SK-N-SH treated with all-trans-retinoic acid at 6 μM for 48 hours (cell line): ENCODE measurements around the gene UROS.

Source experiments
- ATAC-seq: fragments of 200-7000 bp; cut with Tn5 transposase; 3 replicates; pipeline ENCODE4 v1.9.1; 2020; ENCODE audit warnings: mild to moderate bottlenecking, moderate library complexity
- BACH2 ChIP-seq: fragments of 250-450 bp; sonication (Bioruptor Pico); IDR thresholded peaks from 2 replicates; pipeline ENCODE4 v1.9.0; 2021; ENCODE audit warnings: mild to moderate bottlenecking, borderline replicate concordance
- CSDC2 ChIP-seq: fragments of 250-450 bp; sonication (Bioruptor Pico); IDR thresholded peaks from 2 replicates; pipeline ENCODE4 v1.5.0; 2020; ENCODE audit warnings: mild to moderate bottlenecking, moderate library complexity
- ESRRG ChIP-seq: fragments of 250-450 bp; sonication (Bioruptor Pico); IDR thresholded peaks from 2 replicates; pipeline ENCODE4 v1.6.1; 2021; ENCODE audit warnings: mild to moderate bottlenecking
- GLIS3 ChIP-seq: fragments of 250-450 bp; sonication (Bioruptor Pico); IDR thresholded peaks from 2 replicates; pipeline ENCODE4 v1.5.0; 2020; ENCODE audit warnings: mild to moderate bottlenecking, moderate library complexity
- ISL1 ChIP-seq: fragments of 250-450 bp; sonication (Bioruptor Pico); IDR thresholded peaks from 2 replicates; pipeline ENCODE4 v2.1.2; 2022; ENCODE audit warnings: mild to moderate bottlenecking, moderate library complexity
- OSR1 ChIP-seq: fragments of 250-450 bp; sonication (Bioruptor Pico); IDR thresholded peaks from 2 replicates; pipeline ENCODE4 v1.8.0; 2022; ENCODE audit warnings: moderate library complexity, mild to moderate bottlenecking, inconsistent platforms
- PATZ1 ChIP-seq: fragments of 250-450 bp; sonication (Bioruptor Pico); IDR thresholded peaks from 2 replicates; pipeline ENCODE4 v1.8.0; 2020; ENCODE audit warnings: mild to moderate bottlenecking, moderate library complexity, borderline replicate concordance
- POU6F1 ChIP-seq: fragments of 250-450 bp; sonication (Bioruptor Pico); IDR thresholded peaks from 2 replicates; pipeline ENCODE4 v1.8.0; 2021; ENCODE audit warnings: low read depth, mild to moderate bottlenecking, moderate library complexity, borderline replicate concordance
- PPARA ChIP-seq: fragments of 250-450 bp; sonication (Bioruptor Pico); IDR thresholded peaks from 2 replicates; pipeline ENCODE4 v1.5.0; 2020; ENCODE audit warnings: mild to moderate bottlenecking, borderline replicate concordance
- RARB ChIP-seq: fragments of 250-450 bp; sonication (Bioruptor Pico); IDR thresholded peaks from 2 replicates; pipeline ENCODE4 v1.8.0; 2021; ENCODE audit warnings: mild to moderate bottlenecking, moderate library complexity
- SNAI2 ChIP-seq: fragments of 250-450 bp; sonication (Bioruptor Pico); IDR thresholded peaks from 2 replicates; pipeline ENCODE4 v1.5.0; 2020; ENCODE audit warnings: mild to moderate bottlenecking, moderate library complexity
- TCF4 ChIP-seq: fragments of 250-450 bp; sonication (Bioruptor Pico); IDR thresholded peaks from 2 replicates; pipeline ENCODE4 v1.8.0; 2021; ENCODE audit warnings: mild to moderate bottlenecking, moderate library complexity, borderline replicate concordance
- TOX ChIP-seq: fragments of 250-450 bp; sonication (Bioruptor Pico); IDR thresholded peaks from 2 replicates; pipeline ENCODE4 v1.8.0; 2021; ENCODE audit warnings: mild to moderate bottlenecking, moderate library complexity, borderline replicate concordance
- ZC3H10 ChIP-seq: fragments of 250-450 bp; sonication (Bioruptor Pico); IDR thresholded peaks from 2 replicates; pipeline ENCODE4 v1.5.1; 2021; ENCODE audit warnings: mild to moderate bottlenecking, moderate library complexity
- ZFP3 ChIP-seq: fragments of 250-450 bp; sonication (Bioruptor Pico); IDR thresholded peaks from 2 replicates; pipeline ENCODE4 v1.5.0; 2020; ENCODE audit warnings: mild to moderate bottlenecking, moderate library complexity
- ZNF565 ChIP-seq: fragments of 450-650 bp; formaldehyde crosslinking; conservative IDR thresholded peaks from 2 replicates; pipeline ENCODE4 v1.5.0; 2020; ENCODE audit warnings: low read depth, mild to moderate bottlenecking, moderate library complexity
- ZNF8 ChIP-seq: fragments of 450-650 bp; formaldehyde crosslinking; IDR thresholded peaks from 2 replicates; pipeline ENCODE4 v1.5.0; 2020; ENCODE audit warnings: mild to moderate bottlenecking, moderate library complexity
- TF ChIP-seq, protein P1 (sequence below): fragments of 250-450 bp; sonication (Bioruptor Pico); IDR thresholded peaks from 2 replicates; pipeline ENCODE4 v1.5.0; 2020; ENCODE audit warnings: mild to moderate bottlenecking, moderate library complexity
- TF ChIP-seq, protein P2 (sequence below): fragments of 250-450 bp; sonication (Bioruptor Pico); IDR thresholded peaks from 2 replicates; pipeline ENCODE4 v1.5.1; 2020; ENCODE audit warnings: low read depth, mild to moderate bottlenecking, moderate library complexity

The UROS gene

GRCh38 chr10:125859128-125859817, 36.2 kb upstream of the UROS start (continued):
- TF ChIP-seq, protein P1, sequence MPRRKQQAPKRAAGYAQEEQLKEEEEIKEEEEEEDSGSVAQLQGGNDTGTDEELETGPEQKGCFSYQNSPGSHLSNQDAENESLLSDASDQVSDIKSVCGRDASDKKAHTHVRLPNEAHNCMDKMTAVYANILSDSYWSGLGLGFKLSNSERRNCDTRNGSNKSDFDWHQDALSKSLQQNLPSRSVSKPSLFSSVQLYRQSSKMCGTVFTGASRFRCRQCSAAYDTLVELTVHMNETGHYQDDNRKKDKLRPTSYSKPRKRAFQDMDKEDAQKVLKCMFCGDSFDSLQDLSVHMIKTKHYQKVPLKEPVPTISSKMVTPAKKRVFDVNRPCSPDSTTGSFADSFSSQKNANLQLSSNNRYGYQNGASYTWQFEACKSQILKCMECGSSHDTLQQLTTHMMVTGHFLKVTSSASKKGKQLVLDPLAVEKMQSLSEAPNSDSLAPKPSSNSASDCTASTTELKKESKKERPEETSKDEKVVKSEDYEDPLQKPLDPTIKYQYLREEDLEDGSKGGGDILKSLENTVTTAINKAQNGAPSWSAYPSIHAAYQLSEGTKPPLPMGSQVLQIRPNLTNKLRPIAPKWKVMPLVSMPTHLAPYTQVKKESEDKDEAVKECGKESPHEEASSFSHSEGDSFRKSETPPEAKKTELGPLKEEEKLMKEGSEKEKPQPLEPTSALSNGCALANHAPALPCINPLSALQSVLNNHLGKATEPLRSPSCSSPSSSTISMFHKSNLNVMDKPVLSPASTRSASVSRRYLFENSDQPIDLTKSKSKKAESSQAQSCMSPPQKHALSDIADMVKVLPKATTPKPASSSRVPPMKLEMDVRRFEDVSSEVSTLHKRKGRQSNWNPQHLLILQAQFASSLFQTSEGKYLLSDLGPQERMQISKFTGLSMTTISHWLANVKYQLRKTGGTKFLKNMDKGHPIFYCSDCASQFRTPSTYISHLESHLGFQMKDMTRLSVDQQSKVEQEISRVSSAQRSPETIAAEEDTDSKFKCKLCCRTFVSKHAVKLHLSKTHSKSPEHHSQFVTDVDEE, result no peak

DNA sequence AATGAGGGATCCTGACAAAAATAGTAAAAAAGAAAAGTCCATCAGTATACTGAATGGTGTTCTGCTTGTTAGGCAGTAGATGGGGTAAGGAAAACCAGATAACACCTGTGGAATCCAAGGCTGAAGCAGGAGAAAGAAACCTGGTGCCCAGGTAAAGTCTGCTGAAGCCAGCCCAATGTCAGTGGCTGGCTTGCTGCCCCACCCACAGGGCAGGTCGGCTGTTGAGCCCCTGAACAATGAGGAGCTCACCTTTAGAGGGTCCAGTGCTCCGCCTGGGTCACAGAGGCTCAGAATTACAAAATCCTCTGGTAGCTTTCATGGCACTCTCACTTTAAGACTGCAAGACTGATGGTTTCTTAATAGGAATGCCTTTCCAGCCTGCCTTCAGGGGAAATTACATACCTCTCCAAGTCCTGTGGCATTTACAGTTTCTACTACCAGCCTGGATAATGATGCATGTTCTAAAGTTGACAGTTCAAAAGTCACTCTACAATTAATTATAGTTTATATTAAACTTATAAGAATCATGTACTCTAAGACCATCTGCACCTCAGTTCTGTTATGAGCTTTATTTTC, 34.2 kb upstream of the UROS start:
- TF ChIP-seq TCF4 (CRISPR knock-in tag) (no peak), RARB (CRISPR knock-in tag) (no peak), OSR1 (CRISPR knock-in tag) (no peak), ZNF8 (no peak), CSDC2 (CRISPR knock-in tag) (no peak), GLIS3 (CRISPR knock-in tag) (no peak)
- TF ChIP-seq, protein P2, sequence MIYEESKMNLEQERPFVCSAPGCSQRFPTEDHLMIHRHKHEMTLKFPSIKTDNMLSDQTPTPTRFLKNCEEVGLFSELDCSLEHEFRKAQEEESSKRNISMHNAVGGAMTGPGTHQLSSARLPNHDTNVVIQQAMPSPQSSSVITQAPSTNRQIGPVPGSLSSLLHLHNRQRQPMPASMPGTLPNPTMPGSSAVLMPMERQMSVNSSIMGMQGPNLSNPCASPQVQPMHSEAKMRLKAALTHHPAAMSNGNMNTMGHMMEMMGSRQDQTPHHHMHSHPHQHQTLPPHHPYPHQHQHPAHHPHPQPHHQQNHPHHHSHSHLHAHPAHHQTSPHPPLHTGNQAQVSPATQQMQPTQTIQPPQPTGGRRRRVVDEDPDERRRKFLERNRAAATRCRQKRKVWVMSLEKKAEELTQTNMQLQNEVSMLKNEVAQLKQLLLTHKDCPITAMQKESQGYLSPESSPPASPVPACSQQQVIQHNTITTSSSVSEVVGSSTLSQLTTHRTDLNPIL (CRISPR knock-in tag), result no peak
- ATAC-seq, result no peak

- ATAC-seq, result no peak
- no peak for TF ChIP-seq ZC3H10 (CRISPR knock-in tag)
- no peak for TF ChIP-seq ZNF565
- no peak for TF ChIP-seq PATZ1 (CRISPR knock-in tag)
Measured at GRCh38 chr10:125852487-125852886, 29.4 kb upstream of the UROS start.

DNA sequence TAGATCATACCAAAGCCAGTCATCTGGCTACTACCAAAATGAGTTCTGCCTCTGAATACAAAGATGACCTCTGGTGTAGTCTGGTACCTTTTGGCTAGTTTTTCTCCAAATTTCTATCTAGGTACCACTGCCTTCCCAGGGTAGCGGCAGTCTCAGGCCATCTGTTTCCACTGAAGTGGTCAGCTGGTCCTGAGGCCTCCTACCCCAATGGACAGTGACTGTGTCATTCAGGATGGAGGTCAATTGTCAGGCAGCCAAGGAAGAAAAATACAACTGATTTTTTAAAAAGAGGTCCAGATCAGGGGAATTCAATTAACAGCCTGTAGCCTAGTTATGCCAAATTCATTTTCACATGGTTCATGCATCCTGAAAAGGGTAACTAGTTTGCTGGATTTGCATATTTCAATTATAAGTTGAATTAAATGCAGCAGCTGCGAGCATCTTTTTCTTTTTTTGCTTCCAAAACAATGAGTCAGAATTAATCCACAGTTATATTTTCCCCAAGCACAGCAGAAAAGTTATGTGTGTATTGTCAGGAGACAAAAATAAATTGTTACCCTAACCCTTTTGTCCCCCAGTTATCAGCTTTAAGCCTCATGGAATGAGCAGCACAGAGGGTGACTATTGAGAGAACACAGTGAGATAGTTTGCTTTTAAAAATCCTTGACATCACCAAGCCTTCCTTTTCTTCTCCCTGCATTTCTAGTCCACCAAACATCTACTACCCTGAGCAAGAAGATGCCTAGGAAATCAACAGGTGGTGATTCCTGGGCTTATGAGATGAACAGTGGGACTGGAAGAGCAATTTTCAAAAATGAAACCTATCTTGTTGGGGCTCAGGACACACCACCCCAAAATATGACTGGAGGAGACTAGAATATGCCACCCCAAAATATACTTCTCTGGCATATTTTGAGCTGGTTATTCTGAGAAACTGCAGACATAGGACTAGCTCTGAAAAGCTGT, 28.0 kb upstream of the UROS start:
- TF ChIP-seq RARB (CRISPR knock-in tag) (no peak), POU6F1 (CRISPR knock-in tag) (no peak), PPARA (CRISPR knock-in tag) (no peak), ZC3H10 (CRISPR knock-in tag) (no peak), ISL1 (CRISPR knock-in tag) (no peak), BACH2 (CRISPR knock-in tag) (no peak), ZFP3 (CRISPR knock-in tag) (no peak), ESRRG (CRISPR knock-in tag) (no peak), TOX (no peak), ZNF8 (no peak), ZNF565 (no peak), SNAI2 (CRISPR knock-in tag) (no peak), OSR1 (CRISPR knock-in tag) (no peak), TCF4 (CRISPR knock-in tag) (no peak), PATZ1 (CRISPR knock-in tag) (no peak)
- TF ChIP-seq, protein P2 (CRISPR knock-in tag), result no peak
- ATAC-seq, result no peak
